ENCODE results near the gene ARMC7.

DNA sequence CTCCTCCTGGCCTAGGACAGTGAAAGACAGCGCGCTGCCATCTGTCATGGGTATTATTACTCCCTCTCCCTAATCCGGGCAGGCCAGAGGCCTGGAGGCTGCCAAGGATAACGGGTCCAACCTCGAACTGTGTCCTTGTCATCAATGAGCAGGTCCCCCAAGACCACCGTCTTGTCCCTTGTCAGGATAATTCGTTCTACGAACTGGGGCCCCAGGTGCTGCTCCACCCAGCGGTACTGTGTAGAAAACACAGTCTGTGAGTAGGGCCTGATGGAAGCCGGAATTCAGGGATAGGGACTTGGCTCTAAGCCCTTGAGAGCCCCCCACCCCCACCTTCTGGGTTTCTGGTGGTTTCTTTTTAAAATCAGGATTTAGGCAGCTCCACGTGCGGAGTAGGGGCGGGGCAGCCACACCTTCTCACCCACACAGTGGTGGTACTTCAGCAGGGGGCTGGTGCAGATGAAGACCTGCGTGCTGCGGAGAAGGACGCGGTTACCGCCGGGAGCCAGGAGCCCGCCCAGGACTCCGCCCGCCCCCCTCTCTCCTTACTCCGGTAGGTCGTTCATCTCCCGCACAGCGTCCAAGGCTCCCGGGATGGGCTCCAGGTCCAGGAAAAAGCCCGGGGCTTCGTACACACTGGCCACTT, 21.0 kb downstream of the ARMC7 start:
- TF ChIP-seq, protein P1, sequence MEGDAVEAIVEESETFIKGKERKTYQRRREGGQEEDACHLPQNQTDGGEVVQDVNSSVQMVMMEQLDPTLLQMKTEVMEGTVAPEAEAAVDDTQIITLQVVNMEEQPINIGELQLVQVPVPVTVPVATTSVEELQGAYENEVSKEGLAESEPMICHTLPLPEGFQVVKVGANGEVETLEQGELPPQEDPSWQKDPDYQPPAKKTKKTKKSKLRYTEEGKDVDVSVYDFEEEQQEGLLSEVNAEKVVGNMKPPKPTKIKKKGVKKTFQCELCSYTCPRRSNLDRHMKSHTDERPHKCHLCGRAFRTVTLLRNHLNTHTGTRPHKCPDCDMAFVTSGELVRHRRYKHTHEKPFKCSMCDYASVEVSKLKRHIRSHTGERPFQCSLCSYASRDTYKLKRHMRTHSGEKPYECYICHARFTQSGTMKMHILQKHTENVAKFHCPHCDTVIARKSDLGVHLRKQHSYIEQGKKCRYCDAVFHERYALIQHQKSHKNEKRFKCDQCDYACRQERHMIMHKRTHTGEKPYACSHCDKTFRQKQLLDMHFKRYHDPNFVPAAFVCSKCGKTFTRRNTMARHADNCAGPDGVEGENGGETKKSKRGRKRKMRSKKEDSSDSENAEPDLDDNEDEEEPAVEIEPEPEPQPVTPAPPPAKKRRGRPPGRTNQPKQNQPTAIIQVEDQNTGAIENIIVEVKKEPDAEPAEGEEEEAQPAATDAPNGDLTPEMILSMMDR (IDR thresholded peaks at IDR 0.05), result peak in 1 of 3 experiments; percentile 22
- TF ChIP-seq POLR2A (IDR thresholded peaks at IDR 0.05) (no peak), POLR2AphosphoS5 (IDR thresholded peaks at IDR 0.05; ENCODE audit: insufficient read depth in 1 of 2, low read depth in 1 of 2) (no peak)
